NOMO-1 (cell line): ENCODE data around the gene BAZ2B.
"Not testable (repeated sequence)": the region's sequence is repeated elsewhere in the genome, so short reads cannot be mapped to it uniquely, and the experiment has no call there.

ENCODE experiments used
- DNase-seq, 2 experiments: peaks; one replicate each; lab custom pipeline; 2025; ENCODE audit not compliant: unreplicated experiment in 2 of 2; lab: John Stamatoyannopoulos, UW

The BAZ2B gene

DNA sequence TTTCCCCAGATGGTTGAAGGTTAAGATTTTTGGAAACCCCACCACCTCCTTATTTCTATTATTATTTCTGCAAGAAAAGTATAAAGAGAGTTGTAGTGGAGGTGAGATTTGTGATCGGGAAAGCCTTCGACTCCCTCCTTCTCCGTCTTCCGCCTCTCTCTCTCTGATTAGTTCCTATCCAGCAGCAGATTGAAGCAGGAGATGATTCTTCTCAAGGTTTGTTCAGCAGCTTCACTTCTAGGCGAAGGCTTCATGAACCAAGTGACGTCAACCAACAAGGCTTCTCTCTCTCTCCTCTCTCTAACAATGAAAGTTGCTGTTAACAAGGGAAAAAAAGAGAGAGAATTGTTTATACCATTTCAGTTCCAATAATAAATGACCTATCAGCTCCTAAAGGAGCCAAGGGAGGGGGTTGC lies at the start of gene BAZ2B:
Gene BAZ2B (minus strand): TSS at position 263 of the 416 bp plus-strand sequence. CDS start 137,829 bp downstream, outside the sequence.
- peak; percentile 41 to 84 for DNase-seq

DNA sequence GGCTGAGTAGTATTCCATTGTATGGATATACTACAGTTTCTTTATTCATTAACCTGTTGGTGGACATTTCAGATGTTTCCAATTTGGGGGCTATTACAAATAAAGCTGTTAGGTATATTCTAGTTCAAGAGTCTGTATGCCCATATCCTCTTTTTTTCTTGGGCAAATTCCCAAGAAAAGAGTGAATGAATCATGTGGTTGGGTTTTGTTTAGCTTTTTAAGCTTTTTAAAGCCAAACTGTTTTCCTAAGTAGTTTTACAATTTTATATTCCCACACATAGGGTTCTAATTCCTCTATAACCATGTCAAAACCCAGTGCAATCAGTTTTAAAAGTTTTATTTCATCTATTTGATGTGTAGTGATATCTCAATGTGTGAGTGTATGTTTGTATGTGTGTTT lies 44.9 kb upstream of the BAZ2B start:
- DNase-seq, result no peak

DNA sequence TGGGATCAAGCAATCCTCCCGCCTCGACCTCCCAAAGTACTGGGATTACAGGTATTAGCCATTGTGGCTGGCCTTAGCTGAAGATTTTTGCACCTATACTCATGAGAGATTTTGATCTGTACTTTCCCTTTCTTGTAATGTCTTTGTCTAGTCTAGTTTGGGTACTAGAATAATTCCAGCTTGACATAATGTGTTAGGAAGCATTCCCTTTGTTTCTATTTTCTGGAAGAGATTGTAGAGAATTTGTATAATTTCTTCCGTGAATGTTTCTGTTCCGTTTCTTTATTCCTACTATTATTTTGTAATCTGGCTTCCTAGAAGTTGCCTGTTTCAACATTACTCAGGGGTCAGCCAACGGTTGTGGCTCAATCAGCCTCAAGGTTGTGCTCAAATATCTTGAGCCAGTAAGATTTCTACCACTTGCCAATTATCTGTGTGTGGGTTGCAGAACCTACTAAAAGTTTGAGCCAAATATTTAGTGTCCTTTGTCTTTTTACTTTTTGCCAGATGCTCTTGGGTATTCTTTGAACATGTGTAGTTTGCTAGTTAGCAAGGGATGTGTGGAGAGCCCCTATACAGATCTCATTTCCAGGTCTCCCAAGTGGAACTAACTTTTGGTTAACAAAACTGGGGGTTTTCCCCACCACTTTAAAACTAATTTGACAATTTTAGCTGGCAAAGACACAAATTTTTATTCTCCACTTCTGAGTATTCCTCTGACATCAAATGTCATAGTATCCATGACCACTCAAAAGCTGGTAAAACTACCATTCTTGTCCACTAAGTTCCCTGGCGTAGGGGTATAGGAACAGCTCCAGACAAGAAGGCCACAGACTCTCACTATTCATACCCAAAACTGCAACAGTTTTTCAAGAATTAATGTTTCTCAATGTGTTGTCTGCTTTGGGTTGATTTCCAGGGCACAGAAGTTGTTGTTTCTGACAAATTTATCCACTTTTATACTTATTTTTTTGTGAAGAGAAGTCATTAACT lies 42.8 kb upstream of the BAZ2B start:
- DNase-seq, result peak; percentile 55 to 59

GRCh38 chr2:159653962-159654361 lies 37.6 kb upstream of the BAZ2B start:
- DNase-seq, result no peak

DNA sequence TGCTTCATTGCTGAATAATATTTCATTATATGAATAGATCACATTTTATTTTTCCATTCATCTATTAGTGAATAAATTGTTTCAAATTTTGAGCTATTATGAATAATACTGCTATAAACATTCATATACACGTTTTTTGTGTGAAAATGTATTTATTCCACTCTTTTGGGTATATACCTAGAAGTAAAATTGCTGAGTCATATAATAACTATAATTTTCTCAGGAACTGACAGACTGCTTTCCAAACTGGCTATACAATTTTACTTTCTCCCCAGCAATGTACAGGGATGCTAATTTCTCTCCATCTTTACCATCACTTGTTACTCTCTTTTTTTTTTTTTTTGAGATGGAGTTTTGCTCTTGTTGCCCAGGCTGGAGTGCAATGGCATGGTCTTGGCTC lies 35.5 kb upstream of the BAZ2B start:
- no peak for DNase-seq

DNA sequence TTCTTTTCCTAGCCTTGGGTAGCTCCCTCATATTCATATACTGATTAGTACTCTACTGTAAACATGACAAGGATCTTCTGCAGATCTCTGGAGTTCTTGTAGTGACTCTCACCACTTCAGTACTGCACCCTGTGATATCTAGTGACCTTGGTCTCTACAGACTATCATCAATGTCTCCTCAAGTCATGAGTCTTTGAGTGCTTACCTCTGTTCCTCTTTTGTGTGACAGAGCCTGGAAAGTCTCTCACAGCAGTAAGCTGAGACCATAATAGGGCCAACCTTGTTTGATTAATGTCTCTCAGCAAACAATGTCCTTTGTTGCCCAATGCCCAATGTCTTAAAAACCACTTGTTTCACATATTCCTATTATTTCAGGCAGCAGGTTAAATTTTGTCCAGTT lies 34.2 kb upstream of the BAZ2B start:
- peak; percentile 40 to 82 for DNase-seq

GRCh38 chr2:159648643-159649042 lies 32.3 kb upstream of the BAZ2B start:
- DNase-seq, result no peak

GRCh38 chr2:159647667-159648066 lies 31.3 kb upstream of the BAZ2B start:
- DNase-seq, result no peak

DNA sequence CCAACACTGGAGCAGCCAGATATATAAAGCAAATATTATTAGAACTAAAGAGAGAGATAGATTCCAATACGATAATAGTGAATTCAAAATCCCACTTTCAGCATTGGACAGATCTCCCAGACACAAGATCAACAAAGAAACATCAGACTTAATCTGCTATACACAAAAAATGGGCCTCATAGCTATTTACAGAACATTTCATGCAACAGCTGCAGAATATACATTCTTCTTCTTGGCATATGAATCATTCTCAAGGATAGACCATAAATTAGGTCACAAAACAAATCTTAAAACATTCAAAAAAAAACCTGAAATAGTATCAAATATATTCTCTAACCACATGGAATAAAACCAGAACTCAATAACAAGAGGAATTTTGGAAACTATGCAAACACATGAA lies 23.8 kb upstream of the BAZ2B start:
- DNase-seq, result no peak

- no peak for DNase-seq
Measured at GRCh38 chr2:159639712-159640111, 23.4 kb upstream of the BAZ2B start.

- DNase-seq, result no peak
Measured at GRCh38 chr2:159639071-159639470, 22.7 kb upstream of the BAZ2B start.

DNA sequence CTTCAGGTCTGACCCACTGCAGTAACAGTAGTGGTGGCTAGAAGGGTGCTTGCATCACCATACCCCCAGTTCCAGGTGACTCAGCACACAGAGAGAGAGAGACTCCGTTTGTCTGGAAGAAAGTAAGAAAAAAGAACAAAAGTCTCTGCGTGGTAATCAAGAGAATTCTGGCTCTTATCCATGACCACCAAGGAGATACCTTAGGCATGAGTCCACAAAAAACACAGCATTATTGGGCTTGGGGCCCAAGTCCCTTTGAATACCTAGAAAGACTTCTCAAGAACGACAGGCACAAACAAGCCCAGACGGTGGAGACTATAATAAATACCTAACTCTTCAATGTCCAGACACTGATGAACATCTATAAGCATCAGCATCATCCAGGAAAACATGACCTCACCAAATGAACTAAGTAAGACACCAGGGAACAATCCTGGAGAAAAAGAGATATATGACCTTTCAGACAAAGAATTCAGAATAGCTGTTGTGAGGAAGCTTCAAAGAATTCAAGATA lies 21.7 kb upstream of the BAZ2B start:
- DNase-seq, result no peak

GRCh38 chr2:159637240-159637639 lies 20.9 kb upstream of the BAZ2B start:
- no peak for DNase-seq

- peak; percentile 35 to 92 for DNase-seq
Measured at GRCh38 chr2:159635006-159635789, 18.9 kb upstream of the BAZ2B start.

DNA sequence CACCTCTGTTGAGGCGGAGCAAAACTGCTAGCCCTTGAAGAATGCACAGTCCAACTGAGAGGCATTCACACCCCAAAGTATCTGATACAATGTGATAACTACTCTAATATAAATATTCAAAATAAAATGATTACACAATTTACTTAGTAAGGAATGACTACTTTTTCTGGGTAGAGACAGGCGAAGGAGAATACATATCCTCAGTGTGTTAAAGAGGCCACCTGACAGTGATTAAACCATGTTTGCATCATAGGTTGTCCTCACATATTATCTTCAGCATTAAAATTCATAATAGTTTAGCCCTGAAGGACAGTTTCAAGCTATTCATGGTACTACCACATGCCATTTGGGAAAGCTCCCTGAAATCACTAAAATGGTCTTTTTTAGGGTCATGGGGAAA lies 16.9 kb upstream of the BAZ2B start:
- DNase-seq, result peak in 1 of 2 experiments; percentile 40

GRCh38 chr2:159625628-159626027 lies 9.3 kb upstream of the BAZ2B start:
- not testable (repeated sequence) for DNase-seq

- no peak for DNase-seq
Measured at GRCh38 chr2:159623436-159623835, 7.1 kb upstream of the BAZ2B start.

DNA sequence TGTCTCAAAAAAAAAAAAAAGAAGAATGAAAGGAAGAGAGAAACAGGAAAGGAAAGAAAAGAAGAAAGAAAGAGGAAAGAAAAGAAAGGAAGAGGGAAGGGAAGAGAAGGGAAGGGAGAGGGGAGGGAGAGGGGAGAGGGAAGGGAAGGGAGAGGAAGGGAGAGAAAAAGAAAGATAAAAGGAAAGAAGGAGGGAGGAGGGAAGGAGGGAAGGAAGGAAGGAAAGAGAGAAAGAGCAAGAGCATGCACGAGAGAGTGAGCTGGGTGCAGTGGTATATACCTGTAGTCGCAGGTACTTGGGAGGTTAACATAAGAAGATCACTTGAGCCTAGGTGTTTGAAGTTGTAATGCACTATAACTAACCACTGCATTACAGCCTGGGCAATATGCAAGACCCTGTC lies 6.6 kb upstream of the BAZ2B start:
- no peak for DNase-seq

- DNase-seq, result peak; percentile 63 to 98
Measured at GRCh38 chr2:159620796-159621195, 4.4 kb upstream of the BAZ2B start.

DNA sequence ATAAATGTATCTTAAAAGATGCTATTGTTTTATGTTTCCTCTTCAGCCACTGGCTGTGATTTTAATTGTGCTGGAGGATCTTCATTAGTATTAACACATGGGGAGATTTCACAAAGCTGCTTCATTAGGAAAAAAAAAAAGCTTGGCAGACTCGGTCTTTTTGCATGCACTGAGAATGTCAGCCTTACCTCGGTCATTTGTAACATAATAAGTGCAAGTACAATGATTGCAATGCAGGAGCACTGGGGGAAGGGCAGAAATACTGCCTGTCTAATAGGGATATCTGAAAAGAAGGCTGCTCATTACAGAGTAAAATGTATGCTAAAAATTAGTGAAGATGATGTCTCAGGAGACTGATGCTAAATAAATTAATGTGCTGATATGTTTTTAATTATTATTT lies 1.3 kb upstream of the BAZ2B start:
- DNase-seq, result peak; percentile 42 to 56

- no peak for DNase-seq
Measured at GRCh38 chr2:159617100-159617499, 752 bp upstream of the BAZ2B start.
